HepG2 (cell line): ENCODE results near the gene CCBE1.

Source experiments
- EZH2 ChIP-seq: conservative IDR thresholded peaks from 2 replicates; pipeline ENCODE4 v1.6.1; 2012; ENCODE audit warnings: mild to moderate bottlenecking, low read depth, low read length, moderate library complexity
- NFE2L2 ChIP-seq: fragments of 150-350 bp; IDR thresholded peaks from 2 replicates; pipeline ENCODE4 v1.6.1; 2014; ENCODE audit warnings: low read length
- WIZ ChIP-seq: sonication (generic); formaldehyde crosslinking; IDR thresholded peaks from 2 replicates; pipeline ENCODE4 v1.5.1; 2020; ENCODE audit warnings: mild to moderate bottlenecking, missing genetic modification reagents
- YY1 ChIP-seq: IDR thresholded peaks from 2 replicates; pipeline ENCODE4 v1.6.1; 2011; ENCODE audit warnings: low read length, low read depth, moderate library complexity, mild to moderate bottlenecking; ENCODE audit not compliant: insufficient read depth, insufficient replicate concordance
- ZNF44 ChIP-seq: sonication (generic); formaldehyde crosslinking; IDR thresholded peaks from 2 replicates; pipeline ENCODE4 v1.5.1; 2020; ENCODE audit warnings: mild to moderate bottlenecking, missing genetic modification reagents

- no peak for TF ChIP-seq YY1
- TF ChIP-seq EZH2: no peak
- TF ChIP-seq ZNF44: no peak
- TF ChIP-seq NFE2L2: no peak
- no peak for TF ChIP-seq WIZ (CRISPR knock-in tag)
These were observed 195.3 kb downstream of the CCBE1 start for GRCh38 chr18:59501920-59502273.
